ENCODE data around the gene TDRD12. TPM values are rescaled to one million over a fixed set of nuclear protein-coding genes. Genes with fewer than 3 reads are reported as not detected.
"Not testable (repeated sequence)": the region's sequence is repeated elsewhere in the genome, so short reads cannot be mapped to it uniquely, and the experiment has no call there.

TDRD12 gene
- total and polyA plus RNA-seq, 7 donors: 0.06 to 1.5 (median 0.28) TPM; not detected in 4

DNA sequence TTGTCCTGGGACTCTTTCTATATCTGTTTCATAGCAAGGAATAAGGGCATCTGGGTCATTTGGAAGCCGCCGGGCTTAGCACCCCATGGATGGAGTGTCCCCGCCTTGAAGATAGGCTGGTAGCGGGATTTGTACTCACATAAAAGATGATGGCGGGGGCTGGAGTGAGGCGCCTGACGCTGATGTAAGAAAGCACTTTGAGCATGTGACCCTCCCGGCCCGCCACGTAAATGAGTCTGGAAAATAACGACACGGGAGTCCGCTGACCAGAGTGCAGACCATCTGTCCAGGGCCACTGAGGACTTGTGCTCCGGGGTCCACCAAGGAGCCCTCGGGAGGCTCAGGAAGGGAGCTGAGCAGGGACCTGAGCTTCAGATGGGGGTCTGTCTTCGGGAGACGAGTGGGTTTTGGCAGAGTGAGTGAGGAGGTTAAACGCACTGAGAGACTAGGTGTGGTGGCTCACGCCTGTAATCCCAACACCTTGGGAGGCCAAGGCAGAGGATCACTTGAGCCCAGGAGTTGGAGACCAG, 124.2 kb downstream of the TDRD12 start:
- no peak overlapping the region for H3K4me3 ChIP-seq
- no peaks in the 10 kb centered on the region for H3K27me3 ChIP-seq
- WGBS, 2 donors: 92 to 95% methylated on average over 19 of the region's 19 CpGs
- no peak for TF ChIP-seq POLR2A (IDR thresholded peaks at IDR 0.05)
- no peak for TF ChIP-seq EP300 (IDR thresholded peaks at IDR 0.05)
- TF ChIP-seq, protein P1, sequence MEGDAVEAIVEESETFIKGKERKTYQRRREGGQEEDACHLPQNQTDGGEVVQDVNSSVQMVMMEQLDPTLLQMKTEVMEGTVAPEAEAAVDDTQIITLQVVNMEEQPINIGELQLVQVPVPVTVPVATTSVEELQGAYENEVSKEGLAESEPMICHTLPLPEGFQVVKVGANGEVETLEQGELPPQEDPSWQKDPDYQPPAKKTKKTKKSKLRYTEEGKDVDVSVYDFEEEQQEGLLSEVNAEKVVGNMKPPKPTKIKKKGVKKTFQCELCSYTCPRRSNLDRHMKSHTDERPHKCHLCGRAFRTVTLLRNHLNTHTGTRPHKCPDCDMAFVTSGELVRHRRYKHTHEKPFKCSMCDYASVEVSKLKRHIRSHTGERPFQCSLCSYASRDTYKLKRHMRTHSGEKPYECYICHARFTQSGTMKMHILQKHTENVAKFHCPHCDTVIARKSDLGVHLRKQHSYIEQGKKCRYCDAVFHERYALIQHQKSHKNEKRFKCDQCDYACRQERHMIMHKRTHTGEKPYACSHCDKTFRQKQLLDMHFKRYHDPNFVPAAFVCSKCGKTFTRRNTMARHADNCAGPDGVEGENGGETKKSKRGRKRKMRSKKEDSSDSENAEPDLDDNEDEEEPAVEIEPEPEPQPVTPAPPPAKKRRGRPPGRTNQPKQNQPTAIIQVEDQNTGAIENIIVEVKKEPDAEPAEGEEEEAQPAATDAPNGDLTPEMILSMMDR (IDR thresholded peaks at IDR 0.05): no peak
- TF ChIP-seq POLR2AphosphoS5 (IDR thresholded peaks at IDR 0.05): no peak
- peaks cover 2 to 6% (median 4%) of the 10 kb centered on the region in 4 donors for H3K9me3 ChIP-seq
- no peaks in the 10 kb centered on the region for H3K4me1 ChIP-seq
- peaks cover 0 to 9% (median 0%) of the 10 kb centered on the region in 4 donors for H3K36me3 ChIP-seq
- no peak overlapping the region for H3K27ac ChIP-seq
- no peak for DNase-seq
- intact Hi-C loops (cut with DNase I): no loop called here

GRCh38 chr19:32848035-32848434, 128.5 kb downstream of the TDRD12 start:
- H3K9me3 ChIP-seq; DNase-seq; H3K4me1 ChIP-seq; intact Hi-C loops (cut with DNase I); H3K36me3 ChIP-seq; H3K27me3 ChIP-seq; H3K27ac ChIP-seq; H3K4me3 ChIP-seq: not testable (repeated sequence)
- WGBS, 2 donors: 20% methylated on average over 1 of the region's 2 CpGs; no CpG with 5 or more reads in 1 of the 2 donors

GRCh38 chr19:32852216-32852615, 132.6 kb downstream of the TDRD12 start:
- H3K9me3 ChIP-seq: no peaks in the 10 kb centered on the region
- H3K4me1 ChIP-seq: no peaks in the 10 kb centered on the region
- H3K27ac ChIP-seq: no peak overlapping the region
- no peaks in the 10 kb centered on the region for H3K36me3 ChIP-seq
- H3K27me3 ChIP-seq: no peaks in the 10 kb centered on the region
- DNase-seq: no peak
- H3K4me3 ChIP-seq: no peak overlapping the region
- WGBS, 2 donors: 86 to 93% methylated on average over 6 of the region's 6 CpGs
- TF ChIP-seq EP300 (IDR thresholded peaks at IDR 0.05): no peak
- TF ChIP-seq, protein P1 (IDR thresholded peaks at IDR 0.05): no peak
- no peak for TF ChIP-seq POLR2A (IDR thresholded peaks at IDR 0.05)
- no peak for TF ChIP-seq POLR2AphosphoS5 (IDR thresholded peaks at IDR 0.05)
- intact Hi-C loops (cut with DNase I): no loop called here

DNA sequence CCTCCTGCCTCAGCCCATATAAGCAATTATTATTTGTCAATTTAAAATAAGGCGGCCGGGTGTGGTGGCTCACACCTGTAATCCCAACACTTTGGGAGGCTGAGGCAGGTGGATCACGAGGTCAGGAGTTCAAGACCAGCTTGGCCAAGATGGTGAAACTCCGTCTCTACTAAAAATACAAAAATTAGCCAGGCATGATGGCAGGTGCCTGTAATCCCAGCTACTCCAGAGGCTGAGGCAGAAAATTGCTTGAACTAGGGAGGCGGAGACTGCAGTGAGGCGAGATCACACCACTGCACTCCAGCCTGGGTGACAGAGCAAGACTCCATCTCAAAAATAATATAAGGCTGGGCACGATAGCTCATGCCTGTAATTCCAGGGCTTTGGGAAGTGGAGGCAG, 137.3 kb downstream of the TDRD12 start:
- H3K27ac ChIP-seq; H3K36me3 ChIP-seq; DNase-seq; H3K4me1 ChIP-seq; intact Hi-C loops (cut with DNase I); H3K9me3 ChIP-seq; H3K4me3 ChIP-seq; H3K27me3 ChIP-seq: not testable (repeated sequence)
- WGBS, 2 donors: 95% methylated on average over 7 of the region's 7 CpGs

- DNase-seq: no peak
- Histone ChIP-seq H3K4me3 (no peak overlapping the region), H3K27me3 (no peaks in the 10 kb centered on the region), H3K9me3 (no peaks in the 10 kb centered on the region), H3K36me3 (no peaks in the 10 kb centered on the region), H3K4me1 (no peaks in the 10 kb centered on the region), H3K27ac (no peak overlapping the region)
- TF ChIP-seq, protein P1 (IDR thresholded peaks at IDR 0.05): no peak
- TF ChIP-seq POLR2AphosphoS5 (IDR thresholded peaks at IDR 0.05) (no peak), EP300 (IDR thresholded peaks at IDR 0.05) (no peak), POLR2A (IDR thresholded peaks at IDR 0.05) (no peak)
- intact Hi-C loops (cut with DNase I): no loop called here
- 91 to 92% methylated on average over 5 of the region's 5 CpGs for WGBS, 2 donors
Measured at GRCh38 chr19:32857584-32857983, 138.0 kb downstream of the TDRD12 start.

DNA sequence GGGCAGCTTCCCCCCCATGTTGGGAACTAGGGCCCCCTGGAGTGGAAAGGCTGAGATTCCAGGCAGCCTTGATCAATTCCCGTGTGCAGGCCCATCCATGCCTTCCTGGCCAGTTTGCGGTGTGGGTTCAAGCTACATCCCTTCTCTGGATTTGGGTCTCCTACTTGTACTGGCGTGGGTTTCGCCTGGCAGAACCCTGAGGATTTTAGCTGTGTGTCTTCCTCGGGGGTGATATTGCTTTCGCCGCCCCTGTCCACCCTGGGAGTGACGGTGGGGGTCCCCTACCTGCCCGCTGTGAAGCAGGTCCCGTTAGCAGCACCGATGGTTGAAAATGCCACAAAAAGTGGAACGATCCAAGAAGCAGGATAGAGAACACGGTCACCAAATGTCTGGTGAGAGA, 138.6 kb downstream of the TDRD12 start:
- WGBS, 2 donors: 87 to 89% methylated on average over 13 of the region's 13 CpGs
- H3K9me3 ChIP-seq: no peaks in the 10 kb centered on the region
- no peak overlapping the region for H3K27ac ChIP-seq
- no peak for DNase-seq
- H3K4me1 ChIP-seq: no peaks in the 10 kb centered on the region
- no peaks in the 10 kb centered on the region for H3K27me3 ChIP-seq
- no peak for TF ChIP-seq EP300 (IDR thresholded peaks at IDR 0.05)
- no peak for TF ChIP-seq POLR2AphosphoS5 (IDR thresholded peaks at IDR 0.05)
- no peak for TF ChIP-seq POLR2A (IDR thresholded peaks at IDR 0.05)
- TF ChIP-seq, protein P1 (IDR thresholded peaks at IDR 0.05): no peak
- intact Hi-C loops (cut with DNase I): no loop called here
- H3K4me3 ChIP-seq: no peak overlapping the region
- no peaks in the 10 kb centered on the region for H3K36me3 ChIP-seq

All from sigmoid colon (tissue), 7 donors.